ENCODE data around the gene CLOCK.

CLOCK gene

DNA sequence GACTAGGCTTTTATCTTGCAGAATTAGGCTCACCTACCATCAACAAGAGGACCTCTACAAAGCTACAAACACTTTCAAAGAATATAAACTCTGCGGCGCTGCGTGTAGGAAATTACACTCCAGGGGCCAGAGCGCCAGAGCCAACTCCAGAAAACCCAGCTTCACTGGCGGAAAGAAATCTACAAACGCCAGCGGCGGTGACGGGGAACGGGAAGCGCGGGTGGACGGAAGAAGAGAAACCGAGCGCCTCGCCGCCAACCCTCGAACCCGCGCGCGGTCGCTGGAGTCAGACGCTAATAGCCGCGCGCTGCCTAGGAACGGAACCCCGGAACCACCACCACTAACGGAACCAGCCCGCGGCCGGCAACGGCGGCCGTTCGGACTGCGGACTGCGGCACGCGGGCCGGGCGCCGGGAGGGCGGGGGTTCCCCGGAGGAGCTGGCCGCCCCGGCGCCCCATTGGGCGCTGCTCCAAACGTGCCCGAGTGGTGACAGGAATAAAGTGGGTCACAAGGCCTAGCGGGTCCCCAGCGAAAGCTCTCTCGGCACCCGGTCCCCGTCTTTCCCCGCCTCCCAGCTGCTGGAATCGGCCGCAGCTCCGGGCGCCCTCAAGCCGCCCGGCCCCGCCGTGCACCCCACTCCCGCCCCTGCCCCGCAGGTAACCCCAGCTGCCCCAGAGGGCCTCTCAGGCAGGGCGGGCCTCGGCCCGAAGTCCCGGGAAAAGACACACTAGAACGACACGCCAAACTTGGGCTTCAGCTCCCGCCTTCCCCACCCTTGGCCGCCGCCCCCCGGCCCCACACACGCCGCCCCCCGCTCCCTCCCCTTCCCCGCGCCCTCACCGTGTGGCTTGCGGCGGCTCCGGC is 836 bp downstream of the CLOCK start:
- H3K27ac ChIP-seq (ENCODE audit: low read depth, low read length), result peak overlapping the region; percentile 48
- TF ChIP-seq, protein P1, sequence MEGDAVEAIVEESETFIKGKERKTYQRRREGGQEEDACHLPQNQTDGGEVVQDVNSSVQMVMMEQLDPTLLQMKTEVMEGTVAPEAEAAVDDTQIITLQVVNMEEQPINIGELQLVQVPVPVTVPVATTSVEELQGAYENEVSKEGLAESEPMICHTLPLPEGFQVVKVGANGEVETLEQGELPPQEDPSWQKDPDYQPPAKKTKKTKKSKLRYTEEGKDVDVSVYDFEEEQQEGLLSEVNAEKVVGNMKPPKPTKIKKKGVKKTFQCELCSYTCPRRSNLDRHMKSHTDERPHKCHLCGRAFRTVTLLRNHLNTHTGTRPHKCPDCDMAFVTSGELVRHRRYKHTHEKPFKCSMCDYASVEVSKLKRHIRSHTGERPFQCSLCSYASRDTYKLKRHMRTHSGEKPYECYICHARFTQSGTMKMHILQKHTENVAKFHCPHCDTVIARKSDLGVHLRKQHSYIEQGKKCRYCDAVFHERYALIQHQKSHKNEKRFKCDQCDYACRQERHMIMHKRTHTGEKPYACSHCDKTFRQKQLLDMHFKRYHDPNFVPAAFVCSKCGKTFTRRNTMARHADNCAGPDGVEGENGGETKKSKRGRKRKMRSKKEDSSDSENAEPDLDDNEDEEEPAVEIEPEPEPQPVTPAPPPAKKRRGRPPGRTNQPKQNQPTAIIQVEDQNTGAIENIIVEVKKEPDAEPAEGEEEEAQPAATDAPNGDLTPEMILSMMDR (IDR thresholded peaks at IDR 0.05; ENCODE audit: low read depth, low read length, poor library complexity, severe bottlenecking), result no peak
- no peak for TF ChIP-seq EZH2phosphoT487 (IDR thresholded peaks at IDR 0.05; ENCODE audit: borderline replicate concordance, low read length)
- H3K9me2 ChIP-seq (replicated peaks; ENCODE audit: control insufficient read depth, low read length), result no peaks in the 10 kb centered on the region
- H3K79me2 ChIP-seq (ENCODE audit: control insufficient read depth, low read length), result peaks cover 36% of the 10 kb centered on the region
- H3K36me3 ChIP-seq (ENCODE audit: control insufficient read depth, low read length), result no peaks in the 10 kb centered on the region
- H3F3A ChIP-seq (ENCODE audit: control insufficient read depth, insufficient read depth), result peaks cover 17% of the 10 kb centered on the region
- peaks cover 16% of the 10 kb centered on the region for H3K4me1 ChIP-seq (ENCODE audit: control insufficient read depth, low read length)
- H4K20me1 ChIP-seq (ENCODE audit: control insufficient read depth, insufficient read depth, low read depth, low read length), result peaks cover 11% of the 10 kb centered on the region; the same call in 1 of the 2 replicates
- peak overlapping the region; percentile 87 for H3K4me3 ChIP-seq (ENCODE audit: low read length)
- H3K9me3 ChIP-seq (ENCODE audit: control insufficient read depth, insufficient read depth, low read length), result no peaks in the 10 kb centered on the region
- H3K27me3 ChIP-seq (ENCODE audit: control insufficient read depth, low read length), result peaks cover 28% of the 10 kb centered on the region
- peak overlapping the region; percentile 91 for H3K4me2 ChIP-seq (ENCODE audit: low read length)

DNA sequence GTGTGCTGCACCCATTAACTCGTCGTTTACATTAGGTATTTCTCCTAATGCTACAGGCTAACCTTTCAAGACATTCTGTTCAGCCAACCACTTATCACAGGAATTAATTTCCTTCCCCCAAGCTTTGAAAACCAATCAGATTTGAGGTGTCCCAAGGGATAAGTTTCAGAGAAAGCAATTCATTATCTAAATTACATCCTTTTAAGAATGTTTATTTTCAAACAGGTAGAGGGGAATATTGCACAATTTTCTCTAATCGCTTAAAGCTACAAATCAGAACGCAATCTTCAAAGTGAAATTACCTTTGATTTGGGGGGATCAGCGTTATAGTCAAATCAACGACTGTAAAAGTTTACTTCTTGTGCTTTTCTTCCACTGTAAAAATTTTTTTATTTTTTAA is 1.6 kb downstream of the CLOCK start:
- H4K20me1 ChIP-seq (ENCODE audit: control insufficient read depth, insufficient read depth, low read depth, low read length), result peaks cover 11% of the 10 kb centered on the region; the same call in 1 of the 2 replicates
- peaks cover 26% of the 10 kb centered on the region for H3K27me3 ChIP-seq (ENCODE audit: control insufficient read depth, low read length)
- peaks cover 17% of the 10 kb centered on the region for H3F3A ChIP-seq (ENCODE audit: control insufficient read depth, insufficient read depth)
- TF ChIP-seq, protein P1 (IDR thresholded peaks at IDR 0.05; ENCODE audit: low read depth, low read length, poor library complexity, severe bottlenecking), result no peak
- no peak for TF ChIP-seq EZH2phosphoT487 (IDR thresholded peaks at IDR 0.05; ENCODE audit: borderline replicate concordance, low read length)
- no peaks in the 10 kb centered on the region for H3K9me3 ChIP-seq (ENCODE audit: control insufficient read depth, insufficient read depth, low read length)
- peaks cover 37% of the 10 kb centered on the region for H3K79me2 ChIP-seq (ENCODE audit: control insufficient read depth, low read length)
- peak overlapping the region; percentile 87 for H3K4me3 ChIP-seq (ENCODE audit: low read length)
- H3K27ac ChIP-seq (ENCODE audit: low read depth, low read length), result no peak overlapping the region
- no peaks in the 10 kb centered on the region for H3K36me3 ChIP-seq (ENCODE audit: control insufficient read depth, low read length)
- H3K9me2 ChIP-seq (replicated peaks; ENCODE audit: control insufficient read depth, low read length), result no peaks in the 10 kb centered on the region
- peaks cover 16% of the 10 kb centered on the region for H3K4me1 ChIP-seq (ENCODE audit: control insufficient read depth, low read length)
- peak overlapping the region; percentile 91 for H3K4me2 ChIP-seq (ENCODE audit: low read length)

DNA sequence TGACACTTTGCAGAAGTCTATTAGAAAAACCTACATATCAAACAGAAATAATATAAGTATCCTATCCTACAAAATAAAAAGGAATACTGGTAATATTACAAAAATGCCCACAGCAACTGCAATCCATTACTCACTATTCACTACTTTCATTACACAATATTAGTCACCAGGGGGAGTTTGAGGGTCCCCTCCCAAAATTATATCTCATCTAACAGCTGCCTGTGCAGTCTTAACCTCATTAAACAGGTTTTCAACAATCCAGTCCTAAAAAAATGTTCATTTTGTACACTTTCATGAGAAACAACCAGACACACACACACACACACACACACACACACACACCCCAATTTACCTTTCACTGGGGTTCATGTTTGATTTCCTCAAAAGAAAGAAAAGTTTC is 2.9 kb downstream of the CLOCK start:
- Histone ChIP-seq H3K9me3 (ENCODE audit: control insufficient read depth, insufficient read depth, low read length) (no peaks in the 10 kb centered on the region), H3K36me3 (ENCODE audit: control insufficient read depth, low read length) (no peaks in the 10 kb centered on the region), H3K79me2 (ENCODE audit: control insufficient read depth, low read length) (peaks cover 37% of the 10 kb centered on the region), H3K27me3 (ENCODE audit: control insufficient read depth, low read length) (peaks cover 16% of the 10 kb centered on the region), H3K27ac (ENCODE audit: low read depth, low read length) (no peak overlapping the region), H3F3A (ENCODE audit: control insufficient read depth, insufficient read depth) (peaks cover 17% of the 10 kb centered on the region), H3K9me2 (replicated peaks; ENCODE audit: control insufficient read depth, low read length) (no peaks in the 10 kb centered on the region), H3K4me1 (ENCODE audit: control insufficient read depth, low read length) (peaks cover 16% of the 10 kb centered on the region), H3K4me2 (ENCODE audit: low read length) (0 out of 2 replicates have a peak overlapping the region, but pooled peaks have one; percentile 11), H3K4me3 (ENCODE audit: low read length) (no peak overlapping the region), H4K20me1 (ENCODE audit: control insufficient read depth, insufficient read depth, low read depth, low read length) (peaks cover 11% of the 10 kb centered on the region; the same call in 1 of the 2 replicates)
- no peak for TF ChIP-seq EZH2phosphoT487 (IDR thresholded peaks at IDR 0.05; ENCODE audit: borderline replicate concordance, low read length)
- TF ChIP-seq, protein P1 (IDR thresholded peaks at IDR 0.05; ENCODE audit: low read depth, low read length, poor library complexity, severe bottlenecking), result peak; percentile 51

All from DOHH2 (cell line).